K562 (cell line): ENCODE measurements around the gene HNRNPF. TPM values are rescaled to one million over a fixed set of nuclear protein-coding genes. Genes with fewer than 3 reads are reported as not detected.
A peak's percentile ranks its signal among the peaks of the same experiment; 100 is the strongest.

Experiments used
- ATAC-seq: fragments of 200-7000 bp; cut with Tn5 transposase; 3 replicates; pipeline ENCODE4 v1.9.1; 2020; ENCODE audit warnings: moderate library complexity
- BruUV-seq: library from RNA; stranded (reverse); fragments of 400-500 nt; replicated peaks from 2 replicates; lab custom pipeline; 2021; lab: Mats Ljungman, UMichigan
- CTCF ChIA-PET: fragments of 300-600 bp; formaldehyde crosslinking; extraction: SDS; loops from one replicate; lab custom pipeline; 2021; ENCODE audit warnings: low intra/inter-chr PET ratio; lab: Yijun Ruan, JAX
- POLR2A ChIA-PET: fragments of 300-600, 350-650 bp; sonication (Branson Sonifier 250); formaldehyde crosslinking; extraction: SDS; loops from one replicate; lab custom pipeline; 2021; ENCODE audit warnings: antibody characterized with exemption, inconsistent platforms; lab: Yijun Ruan, JAX
- DNase-seq, 4 experiments: peaks; one replicate each; pipeline versions ENCODE4 v3.0.0 to v3.0.0-alpha.2; 2011 to 2018; ENCODE audit warnings: low spot score in 3 of 4, mixed read lengths in 3 of 4; ENCODE audit errors: extremely low read depth in 1 of 4
- FAIRE-seq: peaks from 2 replicates; lab custom pipeline; 2011; peaks lifted over from hg19 to GRCh38; lab: Jason Lieb, UNC
- H2AFZ ChIP-seq: 2 replicates; pipeline ENCODE4 v1.6.0; 2011; ENCODE audit warnings: low read depth, low read length, control low read depth, inconsistent platforms
- H3K27ac ChIP-seq: fragments of 200-600 bp; 3 replicates; pipeline ENCODE4 v1.8.0; 2011; ENCODE audit warnings: low read depth, mild to moderate bottlenecking, control low read depth, inconsistent platforms, low read length, moderate library complexity, mixed read lengths; ENCODE audit errors: extremely low read depth
- H3K27me3 ChIP-seq, 2 experiments: fragments of 300-600 bp in 1 of 2; 2 replicates in 1 of 2; 3 replicates in 1 of 2; pipeline versions ENCODE4 v1.6.0 to v1.8.0; 2011; ENCODE audit warnings: inconsistent platforms in 2 of 2, low read length in 2 of 2, mild to moderate bottlenecking in 1 of 2, mixed read lengths in 1 of 2, moderate library complexity in 1 of 2; ENCODE audit not compliant: control insufficient read depth in 2 of 2, insufficient read depth in 2 of 2
- H3K36me3 ChIP-seq: fragments of 300-600 bp; 3 replicates; pipeline ENCODE4 v1.8.0; 2011; ENCODE audit warnings: mild to moderate bottlenecking, low read length, inconsistent platforms; ENCODE audit not compliant: control insufficient read depth, insufficient read depth
- H3K4me1 ChIP-seq, 2 experiments: fragments of 200-600 bp in 1 of 2; replicated peaks in 1 of 2; 2 replicates in 1 of 2; 3 replicates in 1 of 2; pipeline versions ENCODE4 v1.5.1 to v1.8.0; 2011; ENCODE audit warnings: inconsistent platforms in 2 of 2, low read length in 2 of 2, mild to moderate bottlenecking in 1 of 2, mixed read lengths in 1 of 2, moderate library complexity in 1 of 2; ENCODE audit not compliant: control insufficient read depth in 2 of 2, insufficient read depth in 2 of 2
- H3K4me2 ChIP-seq: 2 replicates; pipeline ENCODE4 v1.6.1; 2011; ENCODE audit warnings: low read length, control low read depth, inconsistent platforms, mixed read lengths; ENCODE audit not compliant: insufficient read depth
- H3K4me3 ChIP-seq: fragments of 200-600 bp; sonication (generic), shearing (Covaris generic); 2 replicates; pipeline ENCODE4 v1.5.1; 2016; ENCODE audit warnings: control low read depth, inconsistent platforms
- H3K79me2 ChIP-seq: fragments of 200-600 bp; 3 replicates; pipeline ENCODE4 v1.8.0; 2011; ENCODE audit warnings: low read length, inconsistent platforms; ENCODE audit not compliant: control insufficient read depth, insufficient read depth
- H3K9ac ChIP-seq, 2 experiments: 2 replicates each; pipeline versions ENCODE4 v1.6.0 to v1.6.1; 2011; ENCODE audit warnings: low read depth in 2 of 2, low read length in 2 of 2, control low read depth in 1 of 2, inconsistent platforms in 1 of 2, mild to moderate bottlenecking in 1 of 2, mixed read lengths in 1 of 2; ENCODE audit not compliant: insufficient read depth in 1 of 2
- H3K9me1 ChIP-seq: one replicate; pipeline ENCODE4 v1.6.0; 2011; ENCODE audit warnings: inconsistent platforms, mild to moderate bottlenecking, low read length, moderate library complexity; ENCODE audit not compliant: control insufficient read depth, insufficient read depth
- H3K9me3 ChIP-seq: replicated peaks from 2 replicates; pipeline ENCODE4 v1.5.1; 2011; ENCODE audit warnings: low read depth, low read length, inconsistent platforms; ENCODE audit not compliant: control insufficient read depth, insufficient read depth
- H4K20me1 ChIP-seq: replicated peaks from 2 replicates; pipeline ENCODE4 v1.6.1; 2011; ENCODE audit warnings: low read length, inconsistent platforms, mixed read lengths; ENCODE audit not compliant: control insufficient read depth, insufficient read depth
- AFF4 ChIP-seq: sonication (generic); formaldehyde crosslinking; IDR thresholded peaks from 2 replicates; pipeline ENCODE4 v1.8.0; 2023; ENCODE audit warnings: mild to moderate bottlenecking, missing genetic modification reagents
- CBFB ChIP-seq: sonication (generic); formaldehyde crosslinking; IDR thresholded peaks from 2 replicates; pipeline ENCODE4 v1.4.0; 2020; ENCODE audit warnings: mild to moderate bottlenecking, missing genetic modification reagents
- CREB3 ChIP-seq: fragments of 450-650 bp; conservative IDR thresholded peaks from 2 replicates; pipeline ENCODE4 v1.6.1; 2016; ENCODE audit warnings: missing genetic modification characterization, low read depth, mild to moderate bottlenecking, missing compliant biosample characterization, moderate library complexity
- DNMT1 ChIP-seq: fragments of 450-650 bp; IDR thresholded peaks from 2 replicates; pipeline ENCODE4 v1.6.1; 2016; ENCODE audit warnings: antibody characterized with exemption, mild to moderate bottlenecking
- FIP1L1 ChIP-seq: fragments of 200-400 bp; formaldehyde crosslinking; IDR thresholded peaks from 2 replicates; pipeline ENCODE4 v1.6.1; 2018; ENCODE audit warnings: mild to moderate bottlenecking, low read depth, low read length; ENCODE audit not compliant: poor library complexity, severe bottlenecking
- FOXA1 ChIP-seq: fragments of 450-650 bp; IDR thresholded peaks from 2 replicates; pipeline ENCODE4 v1.6.1; 2016; ENCODE audit warnings: mild to moderate bottlenecking, borderline replicate concordance
- FOXJ2 ChIP-seq: fragments of 200-800 bp; sonication (Bioruptor generic); IDR thresholded peaks from 2 replicates; pipeline ENCODE4 v1.6.1; 2016; ENCODE audit warnings: missing genetic modification characterization, missing compliant biosample characterization
- HNRNPL ChIP-seq: fragments of 200-400 bp; formaldehyde crosslinking; IDR thresholded peaks from 2 replicates; pipeline ENCODE4 v1.6.1; 2017; ENCODE audit warnings: low read depth, mild to moderate bottlenecking, low read length
- HNRNPLL ChIP-seq: fragments of 200-400 bp; formaldehyde crosslinking; IDR thresholded peaks from 2 replicates; pipeline ENCODE4 v1.6.1; 2017; ENCODE audit warnings: low read length, low read depth, mild to moderate bottlenecking; ENCODE audit not compliant: poor library complexity, severe bottlenecking
- KAT7 ChIP-seq: sonication (generic); formaldehyde crosslinking; IDR thresholded peaks from 2 replicates; pipeline ENCODE4 v1.8.0; 2022; ENCODE audit warnings: missing genetic modification reagents, mild to moderate bottlenecking, borderline replicate concordance
- KLF1 ChIP-seq: fragments of 450-650 bp; IDR thresholded peaks from 2 replicates; pipeline ENCODE4 v1.6.1; 2016; ENCODE audit warnings: missing genetic modification characterization, missing compliant biosample characterization
- MAFF ChIP-seq: IDR thresholded peaks from 2 replicates; pipeline ENCODE4 v1.6.1; 2012; ENCODE audit warnings: low read length, improper control_type of control experiment
- RCOR1 ChIP-seq, 2 experiments: IDR thresholded peaks; 2 replicates each; pipeline ENCODE4 v1.6.1; 2012; ENCODE audit warnings: low read depth in 2 of 2, low read length in 2 of 2, borderline replicate concordance in 1 of 2, improper control_type of control experiment in 1 of 2
- SETDB1 ChIP-seq: IDR thresholded peaks from one replicate; pipeline ENCODE4 v1.6.1; 2012; ENCODE audit warnings: low read length, control low read depth, inconsistent platforms
- TEAD4 ChIP-seq, 2 experiments: sonication (generic) in 1 of 2; formaldehyde crosslinking in 1 of 2; IDR thresholded peaks; 2 replicates each; pipeline versions ENCODE4 v1.6.1 to v1.8.0; 2012 to 2022; ENCODE audit warnings: borderline replicate concordance in 1 of 2, inconsistent platforms in 1 of 2, low read length in 1 of 2, mild to moderate bottlenecking in 1 of 2, missing genetic modification reagents in 1 of 2
- ZFPM2 ChIP-seq: fragments of 250-450 bp; sonication (Bioruptor Pico); IDR thresholded peaks from 2 replicates; pipeline ENCODE4 v1.5.1; 2022; ENCODE audit warnings: mild to moderate bottlenecking
- ZNF3 ChIP-seq: fragments of 250-450 bp; sonication (Bioruptor Pico); IDR thresholded peaks from 2 replicates; pipeline ENCODE4 v1.5.0; 2021; ENCODE audit warnings: mild to moderate bottlenecking, moderate library complexity
- ZNF316 ChIP-seq: fragments of 450-650 bp; IDR thresholded peaks from 2 replicates; pipeline ENCODE4 v1.6.1; 2016
- WGBS: fragments of 100-300 bp; shearing (Covaris generic); methylation state at CpG from one replicate; pipeline ENCODE4 v1.1.6; 2016; ENCODE audit warnings: low coverage, mixed read lengths; ENCODE audit not compliant: insufficient coverage; ENCODE audit errors: missing lambda C conversion rate; 5-methylcytosine and 5-hydroxymethylcytosine counted together
- in situ Hi-C: fragments of 300-500 bp; cut with MboI; formaldehyde crosslinking; loops from 4 replicates; pipeline ENCODE4 v1.15.0; 2018; ENCODE audit warnings: inconsistent platforms, mixed read lengths
- intact Hi-C: fragments of 100-400 bp; cut with micrococcal nuclease; formaldehyde crosslinking; loops from 2 replicates; pipeline ENCODE4 v1.14.2; 2022
- polyA plus RNA-seq, 8 experiments: library from polyadenylated mRNA; depleted of rRNA in 4 of 8; stranded (reverse) in 5 of 8; unstranded in 3 of 8; fragments of >200 nt; fragmentation: Nextera tagmentation in 2 of 8; fragmentation: Illumina TruSeq in 1 of 8; extraction: Ambion mirVana in 2 of 8; extraction: Trizol in 1 of 8; gene quantifications; 2 replicates each; pipeline versions ENCODE4 v1.2.1 to v1.2.3, GENCODE V29; 2011 to 2014; ENCODE audit warnings: inconsistent platforms in 1 of 8, missing spikeins in 1 of 8
- total RNA-seq, 7 experiments: library from RNA; depleted of rRNA in 6 of 7; stranded (reverse); fragments of >200 nt in 6 of 7; fragmentation: Illumina TruSeq in 2 of 7; extraction: Trizol in 2 of 7; gene quantifications; 2 replicates each; pipeline versions ENCODE4 v1.2.1 to v1.2.3, GENCODE V29; 2011 to 2021; ENCODE audit warnings: low replicate concordance in 1 of 7

Gene HNRNPF
- total and polyA plus RNA-seq, 9 of the 15 experiments (the other 6 are each of a cell fraction or from before 2014, with no cell fraction given) = 192 to 489 (median 416) TPM

GRCh38 chr10:43407148-43407575 lies 1.8 kb downstream of the HNRNPF start:
- H3K4me3 ChIP-seq = peak overlapping the region; percentile 82
- peaks cover 40% of the 10 kb centered on the region for H4K20me1 ChIP-seq
- H2AFZ ChIP-seq = no peak overlapping the region; the same call in 1 of the 2 replicates
- ATAC-seq (peak; percentile 22), FAIRE-seq (no peak), DNase-seq (peak; percentile 69 to 81 (median 78))
- ChIA-PET CTCF (interaction anchor here (0.8 kb wide), 1 partner anchor 29 kb away, joined by 3 read pairs; no protein-coding TSS in a partner anchor), POLR2A (interaction anchor here (0.6 to 3.9 kb wide), 13 partner anchors 10 to 88 kb away, joined by 3 to 60 read pairs (median 5); partner anchors contain the start of gene ZNF487)
- H3K79me2 ChIP-seq = peaks cover 76% of the 10 kb centered on the region
- H3K27me3 ChIP-seq = no peaks in the 10 kb centered on the region
- BruUV-seq = no TSS peak
- in situ Hi-C loops (no loop called here), intact Hi-C loops (loop anchor here (1.0 kb wide), 1 partner anchor 8 kb away; no protein-coding TSS in a partner anchor)
- WGBS = under 1% methylated on average over 58 of the region's 59 CpGs
- peak overlapping the region; percentile 91 for H3K27ac ChIP-seq
- peaks cover 38% of the 10 kb centered on the region; the same call in 2 of the 3 replicates for H3K36me3 ChIP-seq
- H3K9me1 ChIP-seq = no peaks in the 10 kb centered on the region
- H3K9me3 ChIP-seq = no peaks in the 10 kb centered on the region
- H3K9ac ChIP-seq = peak overlapping the region; percentile 91 to 99
- H3K4me2 ChIP-seq = peak overlapping the region; percentile 84
- H3K4me1 ChIP-seq = peaks cover 26 to 51% of the 10 kb centered on the region in 2 experiments; a peak in 4 of 5 replicates
- TF ChIP-seq FOXJ2 (tag) = no peak
- no peak for TF ChIP-seq FOXA1
- no peak for TF ChIP-seq TEAD4 (IDR thresholded peaks at IDR 0.05; ENCODE audit: low read length)
- no peak for TF ChIP-seq TEAD4 (CRISPR knock-in tag; IDR thresholded peaks at IDR 0.05; ENCODE audit: borderline replicate concordance)
- TF ChIP-seq DNMT1 = no peak
- TF ChIP-seq KAT7 (CRISPR knock-in tag) = peak; percentile 41; the same call in 1 of the 2 replicates
- peak; percentile 53; the same call in 1 of the 2 replicates for TF ChIP-seq KLF1
- TF ChIP-seq ZNF3 (CRISPR knock-in tag) = no peak
- peak; percentile 16; the same call in 1 of the 2 replicates for TF ChIP-seq AFF4 (CRISPR knock-in tag)
- no peak for TF ChIP-seq MAFF
- no peak for TF ChIP-seq SETDB1
- no peak for TF ChIP-seq CREB3 (tag)
- TF ChIP-seq ZFPM2 (CRISPR knock-in tag) = no peak
- peak; percentile 62 for TF ChIP-seq FIP1L1
- peak; percentile 74 for TF ChIP-seq HNRNPL
- TF ChIP-seq ZNF316 = no peak
- no peak for TF ChIP-seq CBFB
- no peak for TF ChIP-seq RCOR1 (IDR thresholded peaks at IDR 0.05; ENCODE audit: borderline replicate concordance in 1 of 2, low read depth in 2 of 2, low read length in 2 of 2)
- no peak for TF ChIP-seq HNRNPLL
